ENCODE measurements around the gene SGK1.
"Not testable (repeated sequence)": the region's sequence is repeated elsewhere in the genome, so short reads cannot be mapped to it uniquely, and the experiment has no call there.

The SGK1 gene

DNA sequence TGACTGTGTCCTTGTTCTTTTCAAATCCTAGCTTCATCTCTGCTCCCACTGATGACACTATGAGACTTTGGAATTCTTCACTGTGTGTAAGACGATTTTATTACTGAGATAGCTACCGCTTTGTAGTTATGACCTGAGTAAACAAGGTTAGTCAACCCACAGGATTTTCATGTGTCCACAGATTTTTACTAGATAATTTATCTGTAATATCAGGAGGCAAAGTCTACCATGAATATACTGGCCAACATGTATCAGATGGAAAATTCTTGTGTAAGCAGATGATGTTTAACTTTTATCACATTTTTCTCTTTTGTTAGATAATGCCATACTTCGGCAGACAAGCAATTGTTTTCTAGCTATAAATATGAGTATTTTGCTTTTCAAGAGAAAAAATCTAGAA lies 119.8 kb downstream of the SGK1 start:
- in situ Hi-C loops (cut with HindIII; ENCODE audit: low sequenced_read_pairs), result no loop called here
- H3K4me3 ChIP-seq (ENCODE audit: low read depth, low read length), result no peak overlapping the region
- no peak for DNase-seq (ENCODE audit: low read depth)
- TF ChIP-seq, protein P1, sequence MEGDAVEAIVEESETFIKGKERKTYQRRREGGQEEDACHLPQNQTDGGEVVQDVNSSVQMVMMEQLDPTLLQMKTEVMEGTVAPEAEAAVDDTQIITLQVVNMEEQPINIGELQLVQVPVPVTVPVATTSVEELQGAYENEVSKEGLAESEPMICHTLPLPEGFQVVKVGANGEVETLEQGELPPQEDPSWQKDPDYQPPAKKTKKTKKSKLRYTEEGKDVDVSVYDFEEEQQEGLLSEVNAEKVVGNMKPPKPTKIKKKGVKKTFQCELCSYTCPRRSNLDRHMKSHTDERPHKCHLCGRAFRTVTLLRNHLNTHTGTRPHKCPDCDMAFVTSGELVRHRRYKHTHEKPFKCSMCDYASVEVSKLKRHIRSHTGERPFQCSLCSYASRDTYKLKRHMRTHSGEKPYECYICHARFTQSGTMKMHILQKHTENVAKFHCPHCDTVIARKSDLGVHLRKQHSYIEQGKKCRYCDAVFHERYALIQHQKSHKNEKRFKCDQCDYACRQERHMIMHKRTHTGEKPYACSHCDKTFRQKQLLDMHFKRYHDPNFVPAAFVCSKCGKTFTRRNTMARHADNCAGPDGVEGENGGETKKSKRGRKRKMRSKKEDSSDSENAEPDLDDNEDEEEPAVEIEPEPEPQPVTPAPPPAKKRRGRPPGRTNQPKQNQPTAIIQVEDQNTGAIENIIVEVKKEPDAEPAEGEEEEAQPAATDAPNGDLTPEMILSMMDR (IDR thresholded peaks at IDR 0.05; ENCODE audit: low read depth, low read length, missing control alignments), result no peak

DNA sequence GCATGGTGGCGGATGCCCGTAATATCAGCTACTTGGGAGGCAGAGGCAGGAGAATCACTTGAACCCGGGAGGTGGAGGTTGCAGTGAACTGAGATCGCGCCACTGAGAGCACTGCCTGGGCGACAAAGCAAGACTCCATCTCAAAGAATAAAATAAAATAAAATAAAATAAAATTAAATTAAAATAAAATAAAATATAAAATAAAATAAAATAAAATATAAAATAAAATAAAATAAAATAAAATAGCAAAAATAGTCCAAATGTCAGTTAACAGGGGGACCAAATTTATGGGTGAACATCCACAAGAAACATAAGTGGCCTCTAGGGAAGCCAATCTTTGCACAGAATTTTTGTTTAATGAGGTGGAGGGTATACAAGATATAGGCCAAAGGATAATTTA lies 120.2 kb downstream of the SGK1 start:
- DNase-seq (ENCODE audit: low read depth); in situ Hi-C loops (cut with HindIII; ENCODE audit: low sequenced_read_pairs); H3K4me3 ChIP-seq (ENCODE audit: low read depth, low read length): not testable (repeated sequence)

- in situ Hi-C loops (cut with HindIII; ENCODE audit: low sequenced_read_pairs), result no loop called here
- no peak overlapping the region for H3K4me3 ChIP-seq (ENCODE audit: low read depth, low read length)
- no peak for DNase-seq (ENCODE audit: low read depth)
- TF ChIP-seq, protein P1 (IDR thresholded peaks at IDR 0.05; ENCODE audit: low read depth, low read length, missing control alignments), result no peak
Observed at GRCh38 chr6:134196568-134197193, 121.2 kb downstream of the SGK1 start.

DNA sequence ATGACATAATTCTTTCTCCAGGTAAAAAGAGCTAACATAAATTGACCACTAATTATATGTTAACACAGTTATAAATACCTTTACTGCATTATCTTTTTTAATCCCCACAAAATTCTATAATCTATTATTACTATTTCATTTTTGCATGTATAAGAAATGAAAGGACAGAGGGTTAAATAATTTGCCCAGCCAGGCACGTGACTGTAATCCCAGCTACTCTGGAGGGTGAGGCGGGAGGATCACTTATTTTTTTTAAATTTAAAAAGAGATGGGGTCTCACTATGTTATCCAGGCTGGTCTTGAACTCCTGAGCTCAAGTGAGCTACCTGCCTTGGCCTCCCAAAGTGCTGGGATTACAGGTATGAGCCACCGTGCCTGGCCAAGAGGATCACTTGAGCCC lies 121.9 kb downstream of the SGK1 start:
- in situ Hi-C loops (cut with HindIII; ENCODE audit: low sequenced_read_pairs), result no loop called here
- H3K4me3 ChIP-seq (ENCODE audit: low read depth, low read length), result no peak overlapping the region
- no peak for DNase-seq (ENCODE audit: low read depth)
- TF ChIP-seq, protein P1 (IDR thresholded peaks at IDR 0.05; ENCODE audit: low read depth, low read length, missing control alignments), result no peak

- DNase-seq (ENCODE audit: low read depth), result no peak
- TF ChIP-seq, protein P1 (IDR thresholded peaks at IDR 0.05; ENCODE audit: low read depth, low read length, missing control alignments), result no peak
- in situ Hi-C loops (cut with HindIII; ENCODE audit: low sequenced_read_pairs), result no loop called here
- no peak overlapping the region for H3K4me3 ChIP-seq (ENCODE audit: low read depth, low read length)
Observed at GRCh38 chr6:134195164-134195906, 122.6 kb downstream of the SGK1 start.

- no peak for DNase-seq (ENCODE audit: low read depth)
- in situ Hi-C loops (cut with HindIII; ENCODE audit: low sequenced_read_pairs), result no loop called here
- TF ChIP-seq, protein P1 (IDR thresholded peaks at IDR 0.05; ENCODE audit: low read depth, low read length, missing control alignments), result no peak
- no peak overlapping the region for H3K4me3 ChIP-seq (ENCODE audit: low read depth, low read length)
Observed at GRCh38 chr6:134193536-134194498, 124.1 kb downstream of the SGK1 start.

DNA sequence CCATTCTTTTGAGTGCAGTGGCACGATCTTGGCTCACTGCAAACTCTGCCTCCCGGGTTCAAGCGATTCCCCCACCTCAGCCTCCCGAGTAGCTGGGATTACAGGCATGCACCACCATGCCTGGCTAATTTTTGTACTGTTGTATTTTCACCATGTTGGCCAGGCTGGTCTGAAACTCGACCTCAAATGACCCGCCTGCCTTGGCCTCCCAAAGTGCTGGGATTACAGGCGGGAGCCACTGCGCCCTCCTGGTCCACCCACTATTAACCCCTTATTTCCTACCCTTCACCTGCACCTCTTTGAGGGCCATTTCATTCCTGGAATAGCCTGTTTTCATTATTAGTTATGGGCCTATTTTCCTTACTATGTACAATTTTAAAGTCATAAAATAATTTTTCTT lies 125.3 kb downstream of the SGK1 start:
- in situ Hi-C loops (cut with HindIII; ENCODE audit: low sequenced_read_pairs); H3K4me3 ChIP-seq (ENCODE audit: low read depth, low read length); DNase-seq (ENCODE audit: low read depth): not testable (repeated sequence)
